Body of pancreas (tissue), 4 donors: Measurements from ENCODE around the gene PREB. TPM values are rescaled to one million over a fixed set of nuclear protein-coding genes. Genes with fewer than 3 reads are reported as not detected.

Experiments
- ATAC-seq: fragments of 150-250 bp; one replicate; pipeline ENCODE4 v1.9.1; 2016
- DNase-seq, 4 donors: peaks; one replicate each; pipeline ENCODE4 v3.0.0-alpha.2; 2019
- H3K27ac ChIP-seq, 4 donors: fragments of 200-600 bp; sonication (generic); 1 replicate in 3 of 4; 2 replicates in 1 of 4; pipeline versions ENCODE4 v1.5.1 to v1.6.1; 2016 to 2019; ENCODE audit warnings: mild to moderate bottlenecking in 1 of 4, mixed read lengths in 1 of 4, moderate library complexity in 1 of 4
- H3K27me3 ChIP-seq, 2 donors: fragments of 200-600 bp; sonication (generic); one replicate each; pipeline ENCODE4 v1.6.0; 2016; ENCODE audit warnings: mild to moderate bottlenecking in 1 of 2
- H3K36me3 ChIP-seq, 2 donors: fragments of 200-600 bp; sonication (generic); replicated peaks in 1 of 2; 2 replicates each; pipeline ENCODE4 v1.5.1; 2016; ENCODE audit warnings: low read depth in 2 of 2; ENCODE audit not compliant: insufficient read depth in 1 of 2
- H3K4me1 ChIP-seq: fragments of 200-600 bp; sonication (generic); one replicate; pipeline ENCODE4 v1.6.0; 2016
- H3K4me3 ChIP-seq, 2 donors: fragments of 200-600 bp; sonication (generic); 1 replicate in 1 of 2; 2 replicates in 1 of 2; pipeline ENCODE4 v1.5.1; 2016 to 2019
- H3K9me3 ChIP-seq, 3 donors: fragments of 200-600 bp; sonication (generic); 1 replicate in 2 of 3; 2 replicates in 1 of 3; pipeline ENCODE4 v1.5.1; 2016
- CTCF ChIP-seq, 7 experiments: fragments of 450-650 bp in 4 of 7; fragments of 200-600 bp in 3 of 7; sonication (generic) in 3 of 7; IDR thresholded peaks; one replicate each; pipeline ENCODE4 v1.5.1; 2016 to 2019; ENCODE audit warnings: antibody characterized with exemption in 7 of 7
- POLR2A ChIP-seq, 3 donors: fragments of 450-650 bp; IDR thresholded peaks; one replicate each; pipeline ENCODE4 v1.6.1; 2016; ENCODE audit warnings: antibody characterized with exemption in 3 of 3, mild to moderate bottlenecking in 2 of 3
- WGBS, 2 donors: methylation state at CpG; one replicate each; pipeline ENCODE4 v1.1.5; 2017; 5-methylcytosine and 5-hydroxymethylcytosine counted together
- intact Hi-C: fragments of 100-400 bp; cut with DNase I; formaldehyde crosslinking; loops from one replicate; pipeline ENCODE4 v1.15.1; 2023
- total RNA-seq, 2 donors: library from RNA; depleted of rRNA; stranded (reverse); fragments of >200 nt; gene quantifications; one replicate each; pipeline ENCODE4 v1.1.0, GENCODE V29; 2016

The PREB gene
- total RNA-seq, 2 donors from 2014 or later: 56.3 to 103 TPM

- intact Hi-C loops: no loop called here
- Histone ChIP-seq H3K36me3 (no peaks in the 10 kb centered on the region), H3K27me3 (no peaks in the 10 kb centered on the region), H3K9me3 (no peaks in the 10 kb centered on the region), H3K4me1 (no peaks in the 10 kb centered on the region), H3K4me3 (no peak overlapping the region), H3K27ac (no peak overlapping the region)
- DNase-seq (no peak), ATAC-seq (no peak)
- 72 to 74% methylated on average over 9 of the region's 9 CpGs for WGBS, 2 donors
- TF ChIP-seq POLR2A (IDR thresholded peaks at IDR 0.05): no peak
- no peak for TF ChIP-seq CTCF (IDR thresholded peaks at IDR 0.05)
Observed at GRCh38 chr2:27160191-27160590, 25.8 kb upstream of the PREB start.

- H3K27me3 ChIP-seq: no peaks in the 10 kb centered on the region
- intact Hi-C loops: no loop called here
- H3K36me3 ChIP-seq: no peaks in the 10 kb centered on the region
- H3K4me1 ChIP-seq: no peaks in the 10 kb centered on the region
- 57 to 65% methylated on average over 1 to 6 of the region's 6 CpGs for WGBS, 2 donors
- no peak for ATAC-seq
- TF ChIP-seq POLR2A (IDR thresholded peaks at IDR 0.05) (no peak), CTCF (IDR thresholded peaks at IDR 0.05) (no peak)
- H3K4me3 ChIP-seq: no peak overlapping the region
- H3K9me3 ChIP-seq: no peaks in the 10 kb centered on the region
- no peak for DNase-seq
- no peak overlapping the region for H3K27ac ChIP-seq
Observed at GRCh38 chr2:27159271-27159670, 24.8 kb upstream of the PREB start.

- 46% methylated on average over 5 to 6 of the region's 6 CpGs for WGBS, 2 donors
- DNase-seq (no peak), ATAC-seq (no peak)
- no peaks in the 10 kb centered on the region for H3K4me1 ChIP-seq
- H3K27ac ChIP-seq: no peak overlapping the region
- TF ChIP-seq POLR2A (IDR thresholded peaks at IDR 0.05) (no peak), CTCF (IDR thresholded peaks at IDR 0.05) (no peak)
- intact Hi-C loops: no loop called here
- H3K27me3 ChIP-seq: no peaks in the 10 kb centered on the region
- H3K9me3 ChIP-seq: no peaks in the 10 kb centered on the region
- no peak overlapping the region for H3K4me3 ChIP-seq
- no peaks in the 10 kb centered on the region for H3K36me3 ChIP-seq
Observed at GRCh38 chr2:27158468-27158867, 24.0 kb upstream of the PREB start.

GRCh38 chr2:27155069-27155520 is 20.7 kb upstream of the PREB start:
- Histone ChIP-seq H3K27me3 (no peaks in the 10 kb centered on the region), H3K4me1 (no peaks in the 10 kb centered on the region), H3K36me3 (no peaks in the 10 kb centered on the region), H3K9me3 (no peaks in the 10 kb centered on the region), H3K27ac (no peak overlapping the region), H3K4me3 (no peak overlapping the region)
- intact Hi-C loops: no loop called here
- TF ChIP-seq CTCF (IDR thresholded peaks at IDR 0.05): no peak
- TF ChIP-seq POLR2A (IDR thresholded peaks at IDR 0.05): no peak
- DNase-seq (no peak), ATAC-seq (no peak)
- WGBS, 2 donors: 74 to 75% methylated on average over 7 to 9 of the region's 9 CpGs

GRCh38 chr2:27154488-27154887 is 20.1 kb upstream of the PREB start:
- DNase-seq (no peak), ATAC-seq (no peak)
- intact Hi-C loops: no loop called here
- Histone ChIP-seq H3K4me3 (no peak overlapping the region), H3K9me3 (no peaks in the 10 kb centered on the region), H3K4me1 (no peaks in the 10 kb centered on the region), H3K36me3 (no peaks in the 10 kb centered on the region), H3K27ac (no peak overlapping the region), H3K27me3 (no peaks in the 10 kb centered on the region)
- 64 to 78% methylated on average over 6 of the region's 6 CpGs for WGBS, 2 donors
- TF ChIP-seq CTCF (IDR thresholded peaks at IDR 0.05) (no peak), POLR2A (IDR thresholded peaks at IDR 0.05) (no peak)
